G401 (cell line): ENCODE measurements around the gene DBNL. TPM values are rescaled to one million over a fixed set of nuclear protein-coding genes. Genes with fewer than 3 reads are reported as not detected.
A peak's percentile ranks its signal among the peaks of the same experiment; 100 is the strongest.
"Not testable (repeated sequence)": the region's sequence is repeated elsewhere in the genome, so short reads cannot be mapped to it uniquely, and the experiment has no call there.

Source experiments
- DNase-seq: peaks from one replicate; pipeline ENCODE4 v3.0.0-alpha.2; 2015; ENCODE audit warnings: low spot score
- in situ Hi-C: cut with HindIII; loops from 2 replicates; pipeline ENCODE4 v1.10.0; 2016; ENCODE audit warnings: low sequenced_read_pairs, mixed read lengths
- total RNA-seq: library from RNA; depleted of rRNA; stranded (reverse); fragments of >200 nt; shearing (Covaris generic); gene quantifications from 2 replicates; pipeline ENCODE4 v1.2.3, GENCODE V29; 2014; rRNA removed

Gene DBNL
- total RNA-seq, result 101 and 119 TPM in 2 replicates

DNA sequence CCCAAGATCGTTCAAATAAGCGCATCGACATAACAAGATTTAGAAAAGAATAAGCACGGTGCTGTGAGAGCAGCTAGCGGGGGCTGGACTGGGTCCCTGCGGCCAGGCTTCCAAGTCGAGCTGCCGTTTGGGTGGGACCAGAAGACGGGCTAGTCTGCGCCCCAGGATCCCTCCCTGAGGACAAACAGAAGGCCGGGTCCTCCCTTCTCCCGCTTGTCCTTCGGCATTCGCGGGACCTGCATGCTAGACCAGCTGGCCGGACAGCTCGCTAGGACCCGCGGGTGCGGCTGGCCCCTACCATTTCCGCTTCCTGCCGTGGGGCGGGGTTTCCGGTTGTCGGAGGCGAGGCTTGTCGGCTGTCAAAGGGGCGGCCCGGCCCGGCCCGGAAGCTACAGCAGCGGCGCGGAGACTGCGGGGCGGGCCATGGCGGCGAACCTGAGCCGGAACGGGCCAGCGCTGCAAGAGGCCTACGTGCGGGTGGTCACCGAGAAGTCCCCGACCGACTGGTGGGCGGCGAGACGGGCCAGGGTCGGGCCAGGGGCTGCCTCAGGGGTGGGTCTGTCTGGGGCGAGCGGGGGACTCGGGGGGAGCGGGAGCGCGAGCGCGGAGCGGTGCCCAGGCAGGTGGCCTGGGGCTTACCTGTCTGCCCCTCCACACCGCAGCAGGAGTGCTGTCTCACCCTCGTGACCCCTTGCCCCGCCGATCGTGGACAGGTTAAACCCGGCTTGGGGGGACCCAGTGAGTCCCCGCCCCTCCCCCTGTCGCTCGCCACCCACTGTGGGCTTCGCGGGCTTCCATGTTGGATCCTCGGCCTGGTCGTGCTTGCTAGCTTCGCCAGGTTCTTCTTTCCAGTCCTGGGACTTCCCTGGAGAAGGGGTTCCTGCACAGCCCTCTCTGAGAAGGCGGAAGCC lies at the start of gene DBNL:
Gene DBNL (plus strand): TSS at position 388 of the 911 bp plus-strand sequence. CDS start 36 bp downstream, at position 424.
- in situ Hi-C loops, result no loop called here
- peak; percentile 93 for DNase-seq

DNA sequence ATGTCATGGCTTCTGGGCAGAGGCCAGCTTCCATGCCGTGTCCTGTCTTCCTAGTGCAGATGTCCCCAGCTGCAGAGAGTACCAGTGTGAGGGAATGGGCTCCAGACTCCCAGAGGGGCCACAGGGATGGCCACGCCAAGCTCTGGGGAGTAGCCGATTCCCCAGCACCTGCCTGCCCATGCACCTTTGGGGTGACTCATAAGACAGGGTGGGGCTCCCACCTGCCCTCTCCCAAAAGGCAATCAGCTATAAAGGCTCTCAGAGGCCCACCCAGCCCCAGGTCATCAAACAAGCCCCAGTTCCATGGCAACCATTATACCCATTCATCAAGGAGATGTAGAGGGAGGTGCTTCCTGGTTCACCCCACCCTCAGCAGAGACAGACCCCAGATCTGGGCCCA lies 47.0 kb upstream of the DBNL start, which contains the start of gene SPDYE1:
Gene SPDYE1 (plus strand): TSS at position 366 of the 400 bp plus-strand sequence. CDS start 2,053 bp downstream, outside the sequence.
- DNase-seq, result not testable (repeated sequence)

DNA sequence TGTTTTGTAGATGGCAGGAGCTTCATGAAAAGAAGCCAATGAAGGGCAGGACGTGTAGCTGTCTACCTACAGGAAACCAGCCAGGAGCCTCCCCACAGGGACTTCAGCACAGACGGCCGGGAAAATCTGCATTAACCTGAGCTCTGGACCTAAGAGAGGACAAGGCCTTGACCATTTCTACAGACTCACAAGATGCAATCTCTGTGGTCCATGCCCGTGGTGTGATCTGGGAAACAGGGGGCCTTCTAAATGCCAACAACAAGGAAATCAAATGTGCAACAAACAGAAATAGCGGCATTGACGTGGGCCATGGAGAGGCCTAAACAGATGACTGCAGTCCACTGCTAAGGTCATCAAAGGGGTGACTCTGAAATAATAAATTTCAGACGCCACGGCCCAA lies 32.4 kb upstream of the DBNL start:
- in situ Hi-C loops, DNase-seq: not testable (repeated sequence)

More for the DNA sequence above, 47.0 kb upstream of the DBNL start, which contains the start of gene SPDYE1:
- in situ Hi-C loops, result not testable (repeated sequence)

DNA sequence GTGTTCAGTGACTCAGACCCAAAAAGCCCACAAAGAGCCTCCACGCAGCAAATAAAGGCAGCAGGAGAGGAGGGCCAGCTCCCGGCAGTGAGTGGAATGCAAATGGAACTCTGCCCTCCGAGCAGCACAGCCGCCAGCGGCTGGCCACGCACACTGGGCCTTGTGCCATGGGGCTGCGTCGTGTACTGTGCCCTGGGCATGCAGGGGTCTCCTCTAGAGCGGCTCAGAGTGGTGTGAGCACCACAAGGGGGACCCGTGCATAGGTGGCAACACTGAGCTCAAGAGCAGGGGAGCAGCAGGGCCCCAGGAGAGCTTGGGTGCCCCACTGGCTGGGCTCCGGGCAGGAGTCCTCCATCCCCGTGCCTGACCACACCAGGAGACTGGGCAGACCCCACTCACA lies 29.4 kb upstream of the DBNL start:
- in situ Hi-C loops, DNase-seq: not testable (repeated sequence)

DNA sequence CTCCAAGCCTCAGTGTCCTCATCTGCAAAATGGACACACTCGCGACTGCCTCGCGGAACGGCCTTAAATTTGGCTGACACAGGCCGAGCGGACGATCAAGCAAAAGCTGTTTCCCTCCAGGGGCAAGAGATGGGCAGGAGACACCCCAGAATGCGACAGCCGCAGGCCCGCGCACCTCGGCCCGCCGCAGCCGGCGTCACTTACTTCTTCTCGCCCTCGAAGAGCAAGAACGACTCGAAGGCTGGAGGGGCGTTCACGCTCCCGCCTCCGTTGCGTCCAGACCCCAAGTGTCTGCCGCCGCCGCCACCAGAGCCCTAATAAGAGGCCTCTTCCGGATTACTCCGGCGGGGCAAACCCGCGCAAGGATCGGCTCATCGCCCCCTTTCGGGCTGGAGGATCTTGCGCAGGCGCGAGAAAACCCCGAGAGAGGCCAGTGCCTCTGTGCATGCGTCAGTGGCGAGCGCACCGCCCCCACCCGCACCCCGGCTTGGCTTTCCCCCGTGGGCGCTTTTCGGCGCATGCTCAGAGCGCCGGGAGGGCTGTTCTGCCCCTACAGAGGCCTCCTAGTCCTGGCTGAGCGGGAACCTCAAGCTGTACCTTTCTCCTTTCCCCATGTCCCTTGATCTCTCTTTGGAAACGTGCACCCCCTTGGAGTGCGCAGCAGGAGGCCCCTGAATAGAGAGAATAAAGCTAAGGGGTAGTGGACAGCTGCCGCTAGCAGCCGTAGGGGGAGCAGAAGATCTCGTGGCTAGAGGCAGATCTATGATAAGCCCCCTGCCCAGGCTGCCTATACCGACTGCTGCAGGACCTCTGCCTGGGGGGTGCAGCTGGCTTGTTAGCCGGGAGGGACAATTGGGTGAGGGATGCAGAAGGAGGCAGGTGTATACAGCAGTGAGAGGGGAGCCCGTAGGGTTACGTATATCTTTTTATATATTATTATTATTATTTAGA lies 25.4 kb upstream of the DBNL start:
- DNase-seq, result peak; percentile 97
- in situ Hi-C loops, result not testable (repeated sequence)

DNA sequence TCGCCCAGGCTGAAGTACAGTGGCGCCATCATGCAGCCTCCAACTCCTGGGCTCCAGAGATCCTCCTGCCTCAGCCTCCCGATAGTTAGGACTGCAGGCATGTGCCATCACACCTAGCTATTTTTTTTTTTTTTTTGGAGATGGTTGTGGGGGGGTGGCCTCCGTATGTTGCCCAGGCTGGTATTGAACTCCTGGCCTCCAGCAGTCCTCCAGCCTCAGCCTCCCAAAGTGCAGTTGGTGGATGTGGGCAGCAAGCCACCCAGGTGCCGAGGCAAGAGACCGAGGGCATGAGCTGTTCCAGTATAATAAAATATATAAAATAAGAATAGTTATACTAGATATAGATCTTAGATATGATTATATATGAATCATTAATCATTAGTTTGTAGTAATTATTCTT lies 24.7 kb upstream of the DBNL start:
- DNase-seq, in situ Hi-C loops: not testable (repeated sequence)

DNA sequence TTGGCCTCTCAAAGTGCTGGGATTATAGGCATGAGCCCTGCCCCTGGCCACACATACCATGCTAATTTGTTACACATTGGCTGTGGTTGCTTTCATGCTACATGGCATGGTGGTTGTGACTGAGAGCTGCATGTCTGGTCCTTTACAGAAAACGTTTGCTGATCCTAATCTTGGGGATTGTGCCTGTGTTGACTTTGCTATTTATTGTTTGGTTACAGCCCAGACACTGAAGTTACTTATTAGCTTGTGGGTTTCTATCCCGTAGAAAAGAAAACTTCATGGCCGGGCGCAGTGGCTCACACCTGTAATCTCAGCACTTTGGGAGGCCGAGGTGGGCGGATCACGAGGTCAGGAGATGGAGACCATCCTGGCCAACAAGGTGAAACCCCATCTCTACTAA lies 22.4 kb upstream of the DBNL start:
- DNase-seq, in situ Hi-C loops: not testable (repeated sequence)

DNA sequence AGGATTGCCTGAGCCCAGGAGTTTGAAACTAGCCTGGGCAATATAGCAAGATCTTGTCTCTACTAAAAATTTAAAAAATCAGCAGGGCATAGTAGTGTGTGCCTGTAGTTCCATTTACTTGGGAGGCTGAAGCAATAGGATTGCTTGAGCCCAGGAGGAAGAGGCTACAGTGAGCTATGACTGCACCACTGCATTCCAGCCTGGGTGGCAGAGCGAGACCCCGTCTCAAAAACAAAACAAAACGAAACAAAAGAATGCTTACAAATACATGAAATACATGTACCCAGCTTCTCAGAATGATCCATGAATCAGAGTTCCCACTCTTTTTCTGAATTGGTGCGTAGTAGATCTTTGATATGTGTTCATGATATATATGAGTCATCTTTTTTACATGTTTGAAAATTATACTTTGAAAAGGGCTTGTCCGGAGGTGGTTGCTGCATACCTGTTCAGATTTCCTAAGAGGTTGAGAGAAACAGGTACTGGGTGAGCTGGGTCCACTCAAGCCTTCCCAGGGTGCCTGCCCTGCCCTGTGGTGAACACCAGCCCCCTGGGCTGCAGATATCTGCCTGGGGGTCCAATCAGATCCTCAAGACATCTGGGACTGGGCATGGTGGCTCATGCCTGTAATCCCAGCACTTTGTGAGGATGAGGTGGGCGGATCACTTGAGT lies 21.6 kb upstream of the DBNL start:
- in situ Hi-C loops, DNase-seq: not testable (repeated sequence)

DNA sequence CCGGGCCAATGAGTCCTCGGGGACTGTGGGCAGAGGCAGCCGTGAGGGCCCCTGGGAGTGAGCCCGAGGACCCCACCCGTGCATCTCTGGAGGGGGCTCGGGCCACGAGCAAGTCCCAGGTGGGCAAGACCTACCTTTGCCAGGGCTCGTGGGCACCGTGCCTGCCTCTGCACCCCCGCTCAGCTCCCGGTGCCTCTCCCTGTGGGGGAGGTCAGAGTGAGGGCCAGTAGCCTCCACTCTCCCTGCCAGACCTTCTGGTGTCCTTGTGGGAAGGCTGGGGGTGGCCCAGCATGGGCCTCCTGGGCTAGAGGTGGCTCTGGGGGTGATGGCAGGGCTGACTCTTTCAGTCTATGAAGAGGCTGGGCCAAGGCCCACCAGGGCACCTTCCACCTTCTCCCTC lies 15.1 kb upstream of the DBNL start:
- in situ Hi-C loops, DNase-seq: not testable (repeated sequence)

DNA sequence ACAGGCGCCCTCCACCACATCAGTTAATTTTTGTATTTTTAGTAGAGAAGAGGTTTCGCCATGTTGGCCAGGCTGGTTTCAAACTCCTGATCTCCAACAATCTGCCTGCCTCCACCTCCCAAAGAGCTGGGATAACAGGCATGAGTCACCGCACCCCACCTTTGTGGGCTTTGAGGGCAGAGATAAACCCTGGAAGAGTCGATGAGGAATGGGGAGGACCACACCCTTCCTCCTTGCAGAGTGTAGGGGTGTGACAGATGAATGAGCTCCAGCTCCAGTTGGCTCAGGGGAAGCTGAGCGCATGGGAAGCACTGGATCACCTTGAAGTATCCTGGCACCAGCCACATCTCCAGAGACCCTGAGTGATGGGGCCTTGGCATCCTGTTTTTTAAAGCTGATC lies 14.5 kb upstream of the DBNL start:
- in situ Hi-C loops, DNase-seq: not testable (repeated sequence)

DNA sequence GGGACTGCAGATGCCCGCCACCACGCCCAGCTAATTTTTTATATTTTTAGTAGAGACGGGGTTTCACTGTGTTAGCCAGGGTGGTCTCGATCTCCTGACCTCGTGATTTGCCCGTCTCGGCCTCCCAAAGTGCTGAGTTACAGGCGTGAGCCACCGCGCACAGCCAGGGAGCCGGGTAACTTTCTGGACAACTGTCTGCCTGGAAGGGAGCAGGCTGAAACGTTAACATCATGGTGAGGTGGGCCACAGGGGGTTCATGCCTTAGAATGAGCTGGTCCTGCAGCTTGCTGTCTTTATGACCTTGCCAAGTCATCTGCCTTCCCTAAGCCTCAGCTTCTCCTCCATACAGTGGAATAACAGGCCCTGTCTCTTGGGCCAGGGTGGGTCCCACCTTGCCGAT lies 13.2 kb upstream of the DBNL start:
- in situ Hi-C loops, DNase-seq: not testable (repeated sequence)

DNA sequence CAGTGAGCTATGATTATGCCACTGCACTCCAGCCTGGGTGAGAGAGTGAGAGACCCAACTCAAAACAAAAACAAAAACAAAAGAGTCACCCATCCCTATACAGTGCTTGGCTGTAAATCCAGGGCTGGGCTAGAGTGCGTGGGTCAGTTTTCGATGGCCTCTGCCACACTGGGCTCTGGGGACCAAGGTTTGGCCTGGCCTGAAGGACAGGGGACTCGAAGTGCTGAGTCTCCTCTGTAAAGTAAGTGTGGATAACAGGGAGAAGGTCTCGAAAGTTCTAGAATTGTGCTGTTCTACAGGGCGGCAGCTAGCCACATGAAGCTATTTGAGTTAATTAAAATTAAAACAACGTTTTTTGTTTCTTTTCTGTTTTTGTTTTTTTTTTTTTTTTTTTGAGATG lies 12.5 kb upstream of the DBNL start:
- in situ Hi-C loops, DNase-seq: not testable (repeated sequence)

DNA sequence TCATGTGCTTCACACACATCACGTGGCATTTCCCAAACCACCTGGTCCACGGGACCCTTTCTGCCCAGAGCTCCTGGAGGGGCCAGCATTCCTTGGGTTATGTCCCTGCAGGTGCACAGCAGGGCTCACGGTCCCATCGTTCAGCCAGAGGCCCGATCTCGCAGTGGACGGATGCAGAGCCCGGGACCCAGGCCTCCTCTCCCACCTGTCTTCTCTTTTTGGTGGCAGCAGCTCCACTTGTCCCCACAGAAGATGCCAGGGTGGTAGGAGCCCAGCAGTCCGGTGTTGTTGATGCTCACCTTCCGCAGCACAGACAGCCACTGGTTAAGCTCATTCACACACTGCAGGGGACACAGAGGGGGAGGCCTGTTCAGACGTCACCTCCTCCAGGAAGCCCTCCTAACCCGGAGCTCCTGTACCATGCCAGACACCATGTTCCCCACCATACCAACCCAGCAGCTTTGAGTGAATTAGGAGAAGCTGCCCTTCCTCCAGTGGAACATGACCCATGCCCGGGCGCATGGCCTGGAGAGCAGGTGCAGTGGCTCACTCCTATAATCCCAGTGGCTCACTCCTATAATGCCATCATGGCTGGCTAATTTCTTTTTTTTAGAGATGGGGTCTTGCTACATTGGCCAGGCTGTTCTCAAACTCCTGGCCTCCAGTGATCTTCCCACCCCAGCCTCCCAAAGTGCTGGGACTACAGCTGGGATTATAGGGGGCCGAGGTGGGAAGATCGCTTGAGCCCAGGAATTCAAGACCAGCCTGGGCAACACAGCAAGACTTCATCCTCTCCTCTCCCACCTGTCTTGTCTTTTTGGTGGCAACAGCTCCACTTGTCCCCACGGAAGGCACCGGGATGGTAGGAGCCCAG lies 10.3 kb upstream of the DBNL start:
- in situ Hi-C loops, DNase-seq: not testable (repeated sequence)

DNA sequence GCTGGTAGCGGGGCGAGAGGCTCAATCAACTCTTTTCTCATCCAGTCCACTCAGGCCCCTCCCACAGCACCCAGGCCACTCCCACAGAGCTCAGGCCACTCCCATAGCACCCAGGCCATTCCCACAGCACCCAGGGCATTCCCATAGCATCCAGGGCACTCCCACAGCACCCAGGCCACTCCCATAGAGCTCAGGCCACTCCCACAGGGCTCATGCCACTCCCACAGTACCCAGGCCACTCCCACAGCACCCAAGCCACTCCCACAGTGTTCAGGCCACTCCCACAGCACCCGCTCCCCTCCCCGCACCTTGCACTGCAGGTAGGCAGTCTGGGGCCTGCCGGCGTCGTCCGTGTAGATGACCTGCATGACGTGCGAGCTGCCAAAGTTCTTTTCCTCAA lies 8.1 kb upstream of the DBNL start:
- in situ Hi-C loops, DNase-seq: not testable (repeated sequence)

DNA sequence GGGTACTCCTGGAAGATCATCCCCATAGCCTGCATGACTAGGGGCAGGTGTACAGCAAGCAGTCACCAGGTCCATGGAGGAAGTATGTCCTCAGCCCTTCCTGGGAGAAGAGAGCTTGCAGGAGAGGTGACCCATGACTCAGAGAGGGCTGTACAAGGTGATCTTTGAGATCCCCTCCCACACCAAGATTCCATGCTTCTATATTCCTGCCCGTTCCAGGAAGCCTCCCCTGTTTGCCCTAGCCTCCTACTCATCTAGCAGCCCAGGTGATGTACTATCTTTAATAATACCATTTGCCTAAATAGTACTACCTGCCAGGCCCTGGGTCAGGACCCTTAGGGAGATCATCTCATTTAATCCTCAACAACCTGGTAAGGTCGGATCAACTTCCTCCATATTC lies 6.6 kb upstream of the DBNL start:
- DNase-seq, in situ Hi-C loops: not testable (repeated sequence)

DNA sequence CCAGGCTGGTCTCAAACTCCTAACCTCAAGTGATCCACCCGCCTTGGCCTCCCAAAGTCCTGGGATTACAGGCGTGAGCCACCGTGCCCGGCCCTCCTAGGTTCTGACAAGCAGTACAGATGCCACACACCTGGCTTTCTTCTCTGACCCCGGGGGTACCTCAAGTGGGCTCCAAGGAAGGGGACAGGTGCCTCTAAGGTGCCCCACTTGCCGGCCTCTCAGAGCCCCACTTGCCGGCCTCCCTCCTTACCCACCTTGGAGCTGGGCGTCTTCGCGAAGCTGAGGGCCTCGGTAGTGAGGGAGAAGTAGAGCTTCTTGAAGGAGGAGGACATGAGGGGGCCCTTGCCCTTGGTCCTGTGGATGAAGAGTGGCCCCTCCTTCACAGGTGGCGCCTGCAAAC lies 5.9 kb upstream of the DBNL start:
- DNase-seq, in situ Hi-C loops: not testable (repeated sequence)

DNA sequence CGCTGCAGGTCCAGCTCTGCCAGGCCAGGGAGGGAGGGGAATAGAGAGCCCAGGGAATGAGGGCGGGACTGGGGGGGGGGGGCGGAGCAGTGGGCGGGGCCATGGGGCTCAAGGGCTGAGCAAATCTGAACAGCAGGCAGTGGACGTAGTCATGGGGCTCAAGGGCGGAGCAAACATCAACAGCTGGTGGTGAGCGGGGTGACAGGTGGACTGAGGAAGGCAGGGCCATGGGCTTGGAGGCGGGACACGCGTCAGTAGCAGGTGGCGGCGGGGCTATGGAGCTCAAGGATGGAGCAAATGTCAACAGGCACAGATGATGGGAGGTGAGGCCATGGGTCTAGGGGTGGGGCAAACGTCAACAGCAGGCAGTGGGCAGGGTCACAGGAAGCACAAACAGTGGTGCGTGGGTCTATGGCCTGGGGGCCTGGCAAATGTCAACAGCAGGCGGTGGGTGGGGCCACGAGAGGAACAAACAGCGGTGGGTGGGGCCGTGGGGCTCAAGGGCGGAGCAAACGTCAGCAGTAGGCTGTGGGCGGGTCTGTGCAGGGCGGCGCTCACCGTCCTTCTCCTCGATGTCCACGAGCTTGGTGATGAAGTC lies 5.4 kb upstream of the DBNL start:
- DNase-seq, result peak; percentile 89
- in situ Hi-C loops, result not testable (repeated sequence)
